Renal pelvis (tissue), 4 donors: ENCODE data around the gene PARS2. TPM values are rescaled to one million over a fixed set of nuclear protein-coding genes. Genes with fewer than 3 reads are reported as not detected.
"Not testable (repeated sequence)": the region's sequence is repeated elsewhere in the genome, so short reads cannot be mapped to it uniquely, and the experiment has no call there.

ENCODE experiments used
- DNase-seq: peaks from one replicate; pipeline ENCODE4 v3.0.0-alpha.2; 2013
- polyA plus RNA-seq, 3 donors: library from polyadenylated mRNA; unstranded; fragments of 120-200 nt; gene quantifications; one replicate each; pipeline ENCODE4 v1.2.1, GENCODE V29; 2013; ENCODE audit not compliant: insufficient read length in 3 of 3

Gene PARS2
- polyA plus RNA-seq, 3 donors: 10.9 to 11.9 (median 11.8) TPM

DNA sequence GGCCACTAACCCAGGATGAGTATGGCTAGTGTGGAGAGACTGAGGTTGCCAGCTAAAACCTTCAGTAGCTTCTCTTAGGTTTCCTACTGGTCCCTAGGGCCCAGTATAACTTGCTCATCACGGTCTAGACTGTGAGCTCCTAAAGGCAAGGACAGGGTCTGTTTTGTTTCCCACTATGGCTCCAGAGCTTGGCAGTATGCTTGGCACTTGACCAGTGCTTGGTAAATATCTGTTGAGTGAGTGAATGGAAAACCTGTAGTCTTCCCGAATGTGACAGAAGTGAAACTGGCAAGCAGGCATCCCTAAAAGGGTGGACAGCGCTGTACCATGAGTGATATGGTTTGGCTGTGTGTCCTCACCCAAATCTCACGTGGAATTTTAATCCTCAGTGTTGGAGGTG, 13.1 kb upstream of the PARS2 start:
- no peak for DNase-seq

DNA sequence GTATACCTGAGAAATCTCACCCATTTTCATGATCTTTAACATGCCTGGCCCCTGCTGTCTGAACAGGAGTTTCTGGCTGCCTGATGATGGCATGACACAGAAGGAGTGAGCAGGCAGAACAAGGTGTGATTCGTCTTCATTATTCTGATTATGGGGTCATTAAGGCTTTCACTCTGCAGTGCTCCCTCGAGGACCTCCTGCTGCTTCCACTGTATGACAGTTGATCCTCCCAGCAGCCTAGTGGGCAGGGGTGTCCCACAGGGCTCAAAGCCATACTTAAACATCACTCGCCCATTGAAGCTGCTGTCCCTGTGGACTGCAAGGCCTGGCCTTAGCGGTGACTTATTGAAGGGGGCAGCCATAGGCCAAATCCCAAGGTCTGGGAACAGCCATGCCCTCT, 12.7 kb upstream of the PARS2 start:
- DNase-seq: no peak

DNA sequence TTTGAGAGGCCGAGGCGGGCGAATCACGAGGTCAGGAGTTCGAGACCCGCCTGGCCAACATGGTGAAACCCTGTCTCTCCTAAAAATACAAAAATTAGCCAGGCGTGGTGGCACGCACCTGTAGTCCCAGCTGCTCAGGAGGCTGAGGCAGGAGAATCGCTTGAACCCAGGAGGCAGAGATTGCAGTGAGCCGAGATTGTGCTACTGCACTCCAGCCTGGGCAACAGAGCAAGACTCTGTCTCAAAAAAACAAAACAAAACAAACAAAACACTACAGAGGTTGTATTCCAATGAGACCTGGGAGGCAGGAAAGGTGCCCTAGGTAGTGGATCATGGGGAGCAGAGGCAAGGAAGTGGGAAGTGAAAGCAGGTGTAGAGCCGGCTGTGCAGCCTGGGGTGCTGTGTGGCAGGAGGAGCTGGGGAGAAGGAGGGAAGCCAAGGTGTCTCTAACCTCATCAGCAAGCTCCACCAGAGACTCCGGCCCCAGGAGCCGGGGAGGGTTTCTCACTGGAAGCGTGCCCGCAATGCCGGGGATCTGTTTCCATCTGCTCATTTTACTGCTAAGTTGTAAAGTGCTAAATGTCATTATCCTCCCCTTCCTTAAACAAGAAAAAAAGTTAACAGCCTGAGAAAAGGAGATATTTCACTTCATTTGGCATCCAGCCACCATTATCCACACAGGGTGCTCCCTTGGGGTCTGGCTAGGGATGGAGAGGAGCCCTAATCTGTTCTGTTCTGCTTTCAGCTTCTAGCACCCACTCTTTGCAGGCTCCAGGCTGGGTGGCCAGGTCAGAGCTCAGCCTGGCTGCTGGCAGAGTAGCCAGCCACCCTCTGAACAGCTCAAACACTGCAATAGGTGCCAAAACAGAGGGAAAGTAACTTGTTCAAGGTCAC, 11.8 kb upstream of the PARS2 start:
- not testable (repeated sequence) for DNase-seq

DNA sequence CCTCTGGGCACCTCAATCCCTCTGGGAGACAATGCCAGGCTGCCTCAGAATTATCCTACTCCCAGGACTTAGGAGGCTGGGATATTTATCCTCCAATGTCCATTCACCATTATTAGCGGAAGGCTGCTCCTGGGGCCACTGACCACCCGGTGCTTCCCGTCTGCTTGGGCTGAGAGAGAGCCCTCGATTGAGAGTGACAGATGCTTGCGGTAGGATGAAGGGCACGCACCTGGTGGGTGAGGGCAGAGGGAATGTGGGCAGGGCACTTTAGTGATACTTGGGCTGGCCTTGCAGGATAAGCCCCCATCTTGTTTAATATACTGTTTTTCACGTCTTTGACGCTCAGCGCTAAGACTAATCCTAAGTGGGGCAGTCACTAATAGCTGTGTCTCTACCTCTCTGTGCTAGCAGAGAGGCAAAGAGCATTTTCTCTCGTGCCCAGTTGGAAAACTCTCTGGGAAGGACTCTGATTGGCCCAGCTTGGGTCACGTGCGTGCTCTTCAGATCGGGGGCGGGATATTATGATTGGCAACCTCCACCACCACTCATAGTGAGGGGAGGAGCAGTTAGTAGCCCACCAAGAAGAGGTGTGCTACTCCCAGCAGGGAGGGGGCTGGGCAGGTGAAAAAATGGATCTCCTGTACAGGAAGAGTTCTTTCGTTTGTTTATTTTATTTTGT, 10.6 kb upstream of the PARS2 start:
- DNase-seq: no peak

GRCh38 chr1:54772951-54773350, 8.6 kb upstream of the PARS2 start:
- no peak for DNase-seq

- DNase-seq: no peak
These were observed 3.8 kb upstream of the PARS2 start for GRCh38 chr1:54768093-54768492.

DNA sequence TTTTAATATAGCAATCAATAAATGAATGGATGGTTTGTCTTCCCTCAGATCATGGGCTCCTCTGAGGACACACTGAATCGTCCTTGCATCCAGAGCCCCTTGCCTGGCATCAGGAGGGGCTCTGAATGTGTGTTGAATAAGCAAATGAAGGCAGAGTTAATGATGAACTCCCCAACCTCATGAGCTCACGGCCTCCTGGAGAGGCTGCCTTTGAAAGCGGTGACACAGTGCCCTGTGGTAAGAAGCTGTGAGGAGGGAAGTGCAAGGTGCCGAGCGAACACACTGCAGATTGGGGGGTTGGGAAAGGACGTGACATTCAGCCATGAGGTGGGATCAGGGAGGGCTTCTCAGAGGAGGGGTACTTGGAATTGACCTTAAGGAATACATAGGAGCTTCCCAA, 3.2 kb upstream of the PARS2 start:
- DNase-seq: no peak

DNA sequence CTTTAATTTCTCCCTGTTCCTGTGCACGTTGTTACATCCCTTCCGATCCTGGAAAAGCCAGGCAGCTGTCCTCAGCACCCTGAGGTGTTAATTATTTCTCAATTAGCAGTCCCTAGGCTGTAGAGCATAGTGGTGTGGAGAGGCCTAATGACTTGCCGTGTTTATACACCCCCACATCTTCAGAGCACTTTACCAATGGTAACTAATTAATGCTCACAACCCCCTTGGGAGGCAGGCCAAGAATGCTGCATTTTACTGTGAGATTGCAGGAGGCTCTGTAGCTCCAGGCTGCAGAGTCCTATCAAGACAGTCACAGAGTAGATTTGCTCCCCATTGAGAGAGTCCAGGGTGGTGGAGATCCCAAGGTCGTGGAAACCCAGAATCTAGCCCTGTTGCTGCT, 2.4 kb upstream of the PARS2 start:
- no peak for DNase-seq

- DNase-seq: no peak
These were observed 719 bp upstream of the PARS2 start for GRCh38 chr1:54764922-54765561.

GRCh38 chr1:54763816-54764132, 549 bp downstream of the PARS2 start:
- DNase-seq: no peak

GRCh38 chr1:54758678-54759348, 5.5 kb downstream of the PARS2 start:
- DNase-seq: no peak

DNA sequence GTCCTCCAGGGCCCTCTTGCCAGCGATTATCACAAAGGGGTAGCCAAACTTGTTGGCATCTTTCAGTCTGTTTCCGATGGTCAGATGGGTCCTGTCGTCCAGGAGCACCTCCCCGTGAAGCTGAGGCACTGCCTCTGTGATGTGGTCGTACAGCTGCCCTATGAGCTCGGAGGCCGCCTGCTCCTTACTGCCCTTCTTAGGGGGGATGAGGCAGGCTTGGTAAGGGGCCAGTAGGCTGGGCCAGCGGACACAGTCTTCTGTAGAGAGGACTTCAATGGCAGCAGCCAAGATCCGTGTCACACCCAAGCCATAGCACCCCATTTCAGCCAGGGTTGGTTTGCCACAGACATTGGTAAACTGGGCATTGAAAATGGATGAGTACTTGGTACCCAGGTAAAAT, 6.5 kb downstream of the PARS2 start:
- no peak for DNase-seq

- DNase-seq: no peak
These were observed 9.6 kb downstream of the PARS2 start for GRCh38 chr1:54754486-54755285.

DNA sequence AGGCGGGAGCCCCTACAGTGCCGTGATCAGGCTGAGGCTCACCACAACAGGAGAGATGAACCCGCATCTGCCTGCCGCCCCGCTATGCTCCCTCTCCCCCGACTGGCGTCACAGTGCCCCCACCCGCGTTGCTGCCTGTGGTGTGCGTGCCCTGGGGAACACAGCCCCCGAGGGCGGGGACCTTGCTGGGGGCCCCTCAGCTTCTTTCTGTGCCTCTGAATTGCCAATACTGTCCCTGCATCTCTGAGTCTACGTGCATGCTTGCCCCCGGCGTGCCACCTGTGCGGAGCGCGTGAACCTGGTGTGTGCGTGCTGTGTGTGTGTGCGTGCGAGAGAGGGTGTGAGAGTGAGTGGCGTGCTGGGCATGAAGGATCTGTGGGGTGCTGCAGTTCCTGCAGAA, 10.3 kb downstream of the PARS2 start:
- DNase-seq: no peak

DNA sequence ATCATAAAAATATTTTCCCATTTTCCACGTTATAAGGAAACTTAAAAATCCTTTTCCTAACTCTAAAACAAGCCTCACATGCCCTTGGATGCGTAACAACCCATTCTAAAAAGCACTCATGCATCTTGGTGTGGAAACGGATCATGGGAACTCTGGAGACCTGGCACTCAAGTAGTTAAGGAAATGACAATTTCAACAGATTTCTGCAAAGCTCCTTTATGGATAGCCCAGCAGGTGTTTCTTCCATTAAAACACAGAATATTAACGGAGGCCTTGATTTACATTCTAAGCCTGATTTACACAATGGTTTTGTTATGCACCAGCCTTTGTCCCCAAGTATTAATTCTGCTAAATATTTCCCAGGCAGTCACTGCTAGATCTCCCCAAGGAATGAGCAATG, 12.9 kb downstream of the PARS2 start:
- no peak for DNase-seq

- no peak for DNase-seq
These were observed 13.7 kb downstream of the PARS2 start for GRCh38 chr1:54750596-54750995.

GRCh38 chr1:54748094-54748835, 16.1 kb downstream of the PARS2 start:
- DNase-seq: no peak

GRCh38 chr1:54745864-54746263, 18.5 kb downstream of the PARS2 start:
- no peak for DNase-seq

GRCh38 chr1:54745274-54745673, 19.0 kb downstream of the PARS2 start:
- no peak for DNase-seq

DNA sequence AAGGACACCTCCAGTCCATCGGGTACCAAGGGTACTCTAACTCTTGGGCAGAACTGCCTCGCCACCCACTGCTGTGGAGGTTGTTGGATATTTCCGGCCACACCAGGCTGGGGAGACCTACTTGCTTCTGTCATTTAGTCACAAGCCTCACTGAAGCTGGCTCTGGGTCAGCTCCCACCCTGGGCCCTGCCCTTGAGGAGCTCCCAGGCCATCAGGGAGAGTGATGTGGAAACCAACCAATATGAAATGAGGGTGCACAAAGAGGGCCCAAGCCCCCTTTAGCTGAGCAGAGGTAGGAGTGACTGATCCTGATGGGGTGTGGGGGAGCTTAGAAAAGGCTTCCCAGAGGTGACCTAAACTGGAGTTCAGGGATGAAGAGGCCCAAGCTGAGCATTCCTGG, 19.6 kb downstream of the PARS2 start:
- no peak for DNase-seq
